CD4-positive, alpha-beta T cell treated with Interleukin-1 beta for 1 hour (primary cell): ENCODE results near the gene TTC39B.
A peak's percentile ranks its signal among the peaks of the same experiment; 100 is the strongest.
"Not testable (repeated sequence)": the region's sequence is repeated elsewhere in the genome, so short reads cannot be mapped to it uniquely, and the experiment has no call there.

Experiments
- DNase-seq, 2 donors: peaks; one replicate each; pipeline ENCODE4 v3.0.0-alpha.2; 2020 to 2022

Gene TTC39B

GRCh38 chr9:15306757-15307522 lies at the start of gene TTC39B:
TTC39B (minus strand) TSS chr9:15307216; CDS start chr9:15307125, 91 bp downstream.
- DNase-seq = peak; percentile 86

- DNase-seq = no peak
Measured at GRCh38 chr9:15355669-15356068, 48.7 kb upstream of the TTC39B start.

GRCh38 chr9:15354713-15355112 lies 47.7 kb upstream of the TTC39B start:
- DNase-seq = peak in 1 of 2 donors; percentile 35

- no peak for DNase-seq
Measured at GRCh38 chr9:15353892-15354291, 46.9 kb upstream of the TTC39B start.

GRCh38 chr9:15352306-15352705 lies 45.3 kb upstream of the TTC39B start:
- DNase-seq = no peak

GRCh38 chr9:15349892-15350761 lies 43.1 kb upstream of the TTC39B start:
- no peak for DNase-seq

GRCh38 chr9:15346837-15347236 lies 39.8 kb upstream of the TTC39B start:
- DNase-seq = no peak

- DNase-seq = no peak
Measured at GRCh38 chr9:15344191-15344590, 37.2 kb upstream of the TTC39B start.

GRCh38 chr9:15333376-15333881 lies 26.4 kb upstream of the TTC39B start:
- no peak for DNase-seq

GRCh38 chr9:15332939-15333338 lies 25.9 kb upstream of the TTC39B start:
- no peak for DNase-seq

GRCh38 chr9:15329539-15330109 lies 22.6 kb upstream of the TTC39B start:
- DNase-seq = no peak

GRCh38 chr9:15328946-15329345 lies 21.9 kb upstream of the TTC39B start:
- no peak for DNase-seq

GRCh38 chr9:15322695-15323094 lies 15.7 kb upstream of the TTC39B start:
- not testable (repeated sequence) for DNase-seq

- DNase-seq = not testable (repeated sequence)
Measured at GRCh38 chr9:15319661-15320060, 12.6 kb upstream of the TTC39B start.

GRCh38 chr9:15317836-15318235 lies 10.8 kb upstream of the TTC39B start:
- no peak for DNase-seq

- no peak for DNase-seq
Measured at GRCh38 chr9:15311607-15312006, 4.6 kb upstream of the TTC39B start.

GRCh38 chr9:15310107-15310850 lies 3.3 kb upstream of the TTC39B start:
- peak in 1 of 2 donors; percentile 49 for DNase-seq

- no peak for DNase-seq
Measured at GRCh38 chr9:15308511-15308910, 1.5 kb upstream of the TTC39B start.

- no peak for DNase-seq
Measured at GRCh38 chr9:15307523-15307841, 466 bp upstream of the TTC39B start.

- peak; percentile 34 to 55 for DNase-seq
Measured at GRCh38 chr9:15306068-15306756, 804 bp downstream of the TTC39B start.

- DNase-seq = no peak
Measured at GRCh38 chr9:15305470-15305869, 1.5 kb downstream of the TTC39B start.

- DNase-seq = no peak
Measured at GRCh38 chr9:15304632-15305031, 2.4 kb downstream of the TTC39B start.
